IPS-20b (cell line): ENCODE measurements around the gene GLRX5.
"Not testable (repeated sequence)": the region's sequence is repeated elsewhere in the genome, so short reads cannot be mapped to it uniquely, and the experiment has no call there.

Experiments used
- H3K27ac ChIP-seq: one replicate; pipeline ENCODE4 v1.5.1; 2013; ENCODE audit warnings: low read length
- H3K27me3 ChIP-seq: 2 replicates; pipeline ENCODE4 v1.6.1; 2013; ENCODE audit warnings: mild to moderate bottlenecking, low read length, inconsistent platforms; ENCODE audit not compliant: insufficient read depth
- H3K36me3 ChIP-seq: 2 replicates; pipeline ENCODE4 v1.6.1; 2013; ENCODE audit warnings: low read depth, mild to moderate bottlenecking, inconsistent platforms, low read length, moderate library complexity; ENCODE audit not compliant: insufficient read depth
- H3K4me1 ChIP-seq: 2 replicates; pipeline ENCODE4 v1.6.1; 2013; ENCODE audit warnings: mild to moderate bottlenecking, control low read depth, inconsistent platforms, low read length, moderate library complexity; ENCODE audit not compliant: insufficient read depth
- H3K4me3 ChIP-seq: 2 replicates; pipeline ENCODE4 v1.5.1; 2013; ENCODE audit warnings: mild to moderate bottlenecking, low read length, inconsistent platforms
- H3K9ac ChIP-seq: 2 replicates; pipeline ENCODE4 v1.6.1; 2013; ENCODE audit warnings: low read depth, mild to moderate bottlenecking, inconsistent platforms, low read length, moderate library complexity
- H3K9me3 ChIP-seq: 2 replicates; pipeline ENCODE4 v1.6.1; 2013; ENCODE audit warnings: mild to moderate bottlenecking, low read depth, low read length, inconsistent platforms; ENCODE audit not compliant: insufficient read depth

The GLRX5 gene

GRCh38 chr14:95500772-95501401, 34.0 kb upstream of the GLRX5 start:
- no peaks in the 10 kb centered on the region for H3K36me3 ChIP-seq
- no peaks in the 10 kb centered on the region; the same call in 1 of the 2 replicates for H3K27me3 ChIP-seq
- H3K27ac ChIP-seq: no peak overlapping the region
- no peak overlapping the region for H3K9ac ChIP-seq
- H3K4me3 ChIP-seq: no peak overlapping the region
- H3K4me1 ChIP-seq: no peaks in the 10 kb centered on the region
- no peaks in the 10 kb centered on the region for H3K9me3 ChIP-seq

- H3K9ac ChIP-seq: no peak overlapping the region
- H3K9me3 ChIP-seq: no peaks in the 10 kb centered on the region
- no peak overlapping the region for H3K4me3 ChIP-seq
- no peaks in the 10 kb centered on the region; the same call in 1 of the 2 replicates for H3K27me3 ChIP-seq
- H3K27ac ChIP-seq: no peak overlapping the region
- no peaks in the 10 kb centered on the region for H3K4me1 ChIP-seq
- no peaks in the 10 kb centered on the region for H3K36me3 ChIP-seq
Measured at GRCh38 chr14:95502381-95502950, 32.4 kb upstream of the GLRX5 start.

- Histone ChIP-seq H3K4me1 (no peaks in the 10 kb centered on the region), H3K9ac (no peak overlapping the region), H3K4me3 (no peak overlapping the region), H3K27ac (no peak overlapping the region), H3K36me3 (no peaks in the 10 kb centered on the region), H3K9me3 (no peaks in the 10 kb centered on the region), H3K27me3 (no peaks in the 10 kb centered on the region; the same call in 1 of the 2 replicates)
Measured at GRCh38 chr14:95503365-95504134, 31.3 kb upstream of the GLRX5 start.

- Histone ChIP-seq H3K4me3 (no peak overlapping the region), H3K9ac (no peak overlapping the region), H3K27me3 (no peaks in the 10 kb centered on the region; the same call in 1 of the 2 replicates), H3K9me3 (no peaks in the 10 kb centered on the region), H3K4me1 (no peaks in the 10 kb centered on the region), H3K36me3 (no peaks in the 10 kb centered on the region), H3K27ac (no peak overlapping the region)
Measured at GRCh38 chr14:95504135-95505029, 30.5 kb upstream of the GLRX5 start.

- no peaks in the 10 kb centered on the region for H3K4me1 ChIP-seq
- H3K9me3 ChIP-seq: no peaks in the 10 kb centered on the region
- H3K27ac ChIP-seq: no peak overlapping the region
- no peak overlapping the region for H3K9ac ChIP-seq
- H3K27me3 ChIP-seq: no peaks in the 10 kb centered on the region; the same call in 1 of the 2 replicates
- no peak overlapping the region for H3K4me3 ChIP-seq
- no peaks in the 10 kb centered on the region for H3K36me3 ChIP-seq
Measured at GRCh38 chr14:95505030-95505589, 29.7 kb upstream of the GLRX5 start.

- Histone ChIP-seq H3K4me3 (no peak overlapping the region), H3K9me3 (no peaks in the 10 kb centered on the region), H3K9ac (no peak overlapping the region), H3K27me3 (no peaks in the 10 kb centered on the region; the same call in 1 of the 2 replicates), H3K27ac (no peak overlapping the region), H3K36me3 (no peaks in the 10 kb centered on the region), H3K4me1 (no peaks in the 10 kb centered on the region)
Measured at GRCh38 chr14:95507174-95507573, 27.7 kb upstream of the GLRX5 start.

GRCh38 chr14:95507701-95508103, 27.1 kb upstream of the GLRX5 start:
- Histone ChIP-seq H3K9ac (no peak overlapping the region), H3K27ac (no peak overlapping the region), H3K9me3 (no peaks in the 10 kb centered on the region), H3K4me3 (no peak overlapping the region), H3K36me3 (no peaks in the 10 kb centered on the region), H3K27me3 (no peaks in the 10 kb centered on the region; the same call in 1 of the 2 replicates), H3K4me1 (no peaks in the 10 kb centered on the region)

GRCh38 chr14:95508377-95508776, 26.5 kb upstream of the GLRX5 start:
- H3K9me3 ChIP-seq: no peaks in the 10 kb centered on the region
- no peak overlapping the region for H3K4me3 ChIP-seq
- no peaks in the 10 kb centered on the region for H3K4me1 ChIP-seq
- no peak overlapping the region for H3K27ac ChIP-seq
- no peaks in the 10 kb centered on the region for H3K36me3 ChIP-seq
- no peak overlapping the region for H3K9ac ChIP-seq
- no peaks in the 10 kb centered on the region; the same call in 1 of the 2 replicates for H3K27me3 ChIP-seq

GRCh38 chr14:95509495-95509894, 25.4 kb upstream of the GLRX5 start:
- H3K9me3 ChIP-seq: no peaks in the 10 kb centered on the region
- no peaks in the 10 kb centered on the region for H3K4me1 ChIP-seq
- no peak overlapping the region for H3K9ac ChIP-seq
- H3K27ac ChIP-seq: no peak overlapping the region
- H3K36me3 ChIP-seq: no peaks in the 10 kb centered on the region
- H3K27me3 ChIP-seq: peaks cover 4% of the 10 kb centered on the region
- no peak overlapping the region for H3K4me3 ChIP-seq

- H3K27ac ChIP-seq, H3K9ac ChIP-seq, H3K36me3 ChIP-seq, H3K4me1 ChIP-seq, H3K4me3 ChIP-seq, H3K9me3 ChIP-seq: not testable (repeated sequence)
- peaks cover 12% of the 10 kb centered on the region for H3K27me3 ChIP-seq
Measured at GRCh38 chr14:95510344-95510743, 24.5 kb upstream of the GLRX5 start.

- Histone ChIP-seq H3K9me3 (no peaks in the 10 kb centered on the region), H3K27me3 (peaks cover 17% of the 10 kb centered on the region), H3K27ac (no peak overlapping the region), H3K4me1 (peaks cover 2% of the 10 kb centered on the region; the same call in 1 of the 2 replicates), H3K4me3 (no peak overlapping the region), H3K36me3 (no peaks in the 10 kb centered on the region), H3K9ac (no peak overlapping the region)
Measured at GRCh38 chr14:95510804-95511203, 24.0 kb upstream of the GLRX5 start.
